ENCODE results near the gene LRRC61.

LRRC61 gene

DNA sequence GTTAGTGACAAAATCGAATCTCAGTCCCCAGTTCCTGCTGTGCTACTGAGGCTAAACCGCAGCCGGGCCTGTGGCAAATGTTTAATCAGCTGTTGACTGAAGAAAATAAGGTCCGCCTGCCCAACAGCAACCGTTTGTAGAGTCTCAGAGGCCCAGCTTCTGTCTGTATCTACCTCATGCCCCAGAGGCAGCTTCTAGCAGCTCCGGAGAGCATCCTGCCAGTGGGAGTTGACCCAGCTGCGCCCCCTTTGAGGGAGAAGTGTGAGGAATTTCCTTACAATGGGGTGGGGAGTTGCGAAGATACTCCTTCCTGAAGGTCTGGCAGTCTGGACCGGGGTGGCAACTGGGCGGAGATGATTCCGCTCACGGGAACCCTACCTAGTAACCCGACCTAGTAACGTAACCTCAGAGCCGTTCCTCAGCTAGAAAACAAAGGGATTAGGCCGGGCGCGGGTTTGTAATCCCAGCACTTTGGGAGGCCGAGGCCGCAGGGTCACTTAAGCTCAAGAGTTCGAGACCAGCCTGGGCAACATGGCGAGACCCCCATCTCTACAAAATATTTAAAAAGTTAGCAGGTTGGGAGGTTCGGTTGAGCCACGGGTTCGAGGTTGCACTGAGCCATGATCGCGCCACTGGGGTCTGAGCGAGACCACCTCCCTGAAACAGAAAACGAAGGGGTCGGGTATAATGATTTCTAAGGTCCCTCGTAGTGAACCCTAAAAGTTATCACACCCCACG, 55.1 kb downstream of the LRRC61 start (continued):
- TF ChIP-seq, protein P1, sequence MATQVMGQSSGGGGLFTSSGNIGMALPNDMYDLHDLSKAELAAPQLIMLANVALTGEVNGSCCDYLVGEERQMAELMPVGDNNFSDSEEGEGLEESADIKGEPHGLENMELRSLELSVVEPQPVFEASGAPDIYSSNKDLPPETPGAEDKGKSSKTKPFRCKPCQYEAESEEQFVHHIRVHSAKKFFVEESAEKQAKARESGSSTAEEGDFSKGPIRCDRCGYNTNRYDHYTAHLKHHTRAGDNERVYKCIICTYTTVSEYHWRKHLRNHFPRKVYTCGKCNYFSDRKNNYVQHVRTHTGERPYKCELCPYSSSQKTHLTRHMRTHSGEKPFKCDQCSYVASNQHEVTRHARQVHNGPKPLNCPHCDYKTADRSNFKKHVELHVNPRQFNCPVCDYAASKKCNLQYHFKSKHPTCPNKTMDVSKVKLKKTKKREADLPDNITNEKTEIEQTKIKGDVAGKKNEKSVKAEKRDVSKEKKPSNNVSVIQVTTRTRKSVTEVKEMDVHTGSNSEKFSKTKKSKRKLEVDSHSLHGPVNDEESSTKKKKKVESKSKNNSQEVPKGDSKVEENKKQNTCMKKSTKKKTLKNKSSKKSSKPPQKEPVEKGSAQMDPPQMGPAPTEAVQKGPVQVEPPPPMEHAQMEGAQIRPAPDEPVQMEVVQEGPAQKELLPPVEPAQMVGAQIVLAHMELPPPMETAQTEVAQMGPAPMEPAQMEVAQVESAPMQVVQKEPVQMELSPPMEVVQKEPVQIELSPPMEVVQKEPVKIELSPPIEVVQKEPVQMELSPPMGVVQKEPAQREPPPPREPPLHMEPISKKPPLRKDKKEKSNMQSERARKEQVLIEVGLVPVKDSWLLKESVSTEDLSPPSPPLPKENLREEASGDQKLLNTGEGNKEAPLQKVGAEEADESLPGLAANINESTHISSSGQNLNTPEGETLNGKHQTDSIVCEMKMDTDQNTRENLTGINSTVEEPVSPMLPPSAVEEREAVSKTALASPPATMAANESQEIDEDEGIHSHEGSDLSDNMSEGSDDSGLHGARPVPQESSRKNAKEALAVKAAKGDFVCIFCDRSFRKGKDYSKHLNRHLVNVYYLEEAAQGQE (tag by site-specific recombination; IDR thresholded peaks at IDR 0.05) = 0 out of 2 replicates have a peak, but pooled peaks have one; percentile 26
- TF ChIP-seq ZBTB21 (tag by site-specific recombination; IDR thresholded peaks at IDR 0.05) (no peak), PRDM2 (tag by site-specific recombination; IDR thresholded peaks at IDR 0.05; ENCODE audit: borderline replicate concordance) (no peak), GLIS1 (tag by site-specific recombination; IDR thresholded peaks at IDR 0.05) (no peak), ZBTB8A (tag by site-specific recombination; IDR thresholded peaks at IDR 0.05) (no peak), OSR2 (tag by site-specific recombination; IDR thresholded peaks at IDR 0.05) (peak; percentile 91), GLI2 (tag by site-specific recombination; IDR thresholded peaks at IDR 0.05; ENCODE audit: borderline replicate concordance, low read depth) (no peak), ZNF596 (tag by site-specific recombination; IDR thresholded peaks at IDR 0.05) (no peak), ZNF704 (tag by site-specific recombination; IDR thresholded peaks at IDR 0.05) (no peak), ZNF561 (tag by site-specific recombination; IDR thresholded peaks at IDR 0.05; ENCODE audit: borderline replicate concordance) (no peak), ZSCAN5A (tag by site-specific recombination; IDR thresholded peaks at IDR 0.05) (no peak), SALL2 (tag by site-specific recombination; IDR thresholded peaks at IDR 0.05; ENCODE audit: borderline replicate concordance) (no peak), KLF1 (tag by site-specific recombination; IDR thresholded peaks at IDR 0.05) (peak; percentile 8; the same call in 1 of the 2 replicates), SP7 (tag by site-specific recombination; IDR thresholded peaks at IDR 0.05) (no peak), ZNF155 (tag by site-specific recombination; IDR thresholded peaks at IDR 0.05) (no peak), ZNF202 (tag by site-specific recombination; IDR thresholded peaks at IDR 0.05; ENCODE audit: borderline replicate concordance) (no peak), KLF7 (tag by site-specific recombination; IDR thresholded peaks at IDR 0.05; ENCODE audit: borderline replicate concordance) (no peak; the same call in 1 of the 2 replicates)
- TF ChIP-seq, protein P2, sequence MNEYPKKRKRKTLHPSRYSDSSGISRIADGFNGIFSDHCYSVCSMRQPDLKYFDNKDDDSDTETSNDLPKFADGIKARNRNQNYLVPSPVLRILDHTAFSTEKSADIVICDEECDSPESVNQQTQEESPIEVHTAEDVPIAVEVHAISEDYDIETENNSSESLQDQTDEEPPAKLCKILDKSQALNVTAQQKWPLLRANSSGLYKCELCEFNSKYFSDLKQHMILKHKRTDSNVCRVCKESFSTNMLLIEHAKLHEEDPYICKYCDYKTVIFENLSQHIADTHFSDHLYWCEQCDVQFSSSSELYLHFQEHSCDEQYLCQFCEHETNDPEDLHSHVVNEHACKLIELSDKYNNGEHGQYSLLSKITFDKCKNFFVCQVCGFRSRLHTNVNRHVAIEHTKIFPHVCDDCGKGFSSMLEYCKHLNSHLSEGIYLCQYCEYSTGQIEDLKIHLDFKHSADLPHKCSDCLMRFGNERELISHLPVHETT (tag by site-specific recombination; IDR thresholded peaks at IDR 0.05) = no peak
- TF ChIP-seq, protein P3, sequence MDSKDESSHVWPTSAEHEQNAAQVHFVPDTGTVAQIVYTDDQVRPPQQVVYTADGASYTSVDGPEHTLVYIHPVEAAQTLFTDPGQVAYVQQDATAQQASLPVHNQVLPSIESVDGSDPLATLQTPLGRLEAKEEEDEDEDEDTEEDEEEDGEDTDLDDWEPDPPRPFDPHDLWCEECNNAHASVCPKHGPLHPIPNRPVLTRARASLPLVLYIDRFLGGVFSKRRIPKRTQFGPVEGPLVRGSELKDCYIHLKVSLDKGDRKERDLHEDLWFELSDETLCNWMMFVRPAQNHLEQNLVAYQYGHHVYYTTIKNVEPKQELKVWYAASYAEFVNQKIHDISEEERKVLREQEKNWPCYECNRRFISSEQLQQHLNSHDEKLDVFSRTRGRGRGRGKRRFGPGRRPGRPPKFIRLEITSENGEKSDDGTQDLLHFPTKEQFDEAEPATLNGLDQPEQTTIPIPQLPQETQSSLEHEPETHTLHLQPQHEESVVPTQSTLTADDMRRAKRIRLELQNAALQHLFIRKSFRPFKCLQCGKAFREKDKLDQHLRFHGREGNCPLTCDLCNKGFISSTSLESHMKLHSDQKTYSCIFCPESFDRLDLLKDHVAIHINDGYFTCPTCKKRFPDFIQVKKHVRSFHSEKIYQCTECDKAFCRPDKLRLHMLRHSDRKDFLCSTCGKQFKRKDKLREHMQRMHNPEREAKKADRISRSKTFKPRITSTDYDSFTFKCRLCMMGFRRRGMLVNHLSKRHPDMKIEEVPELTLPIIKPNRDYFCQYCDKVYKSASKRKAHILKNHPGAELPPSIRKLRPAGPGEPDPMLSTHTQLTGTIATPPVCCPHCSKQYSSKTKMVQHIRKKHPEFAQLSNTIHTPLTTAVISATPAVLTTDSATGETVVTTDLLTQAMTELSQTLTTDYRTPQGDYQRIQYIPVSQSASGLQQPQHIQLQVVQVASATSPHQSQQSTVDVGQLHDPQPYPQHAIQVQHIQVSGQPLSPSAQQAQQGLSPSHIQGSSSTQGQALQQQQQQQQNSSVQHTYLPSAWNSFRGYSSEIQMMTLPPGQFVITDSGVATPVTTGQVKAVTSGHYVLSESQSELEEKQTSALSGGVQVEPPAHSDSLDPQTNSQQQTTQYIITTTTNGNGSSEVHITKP (tag by site-specific recombination; IDR thresholded peaks at IDR 0.05) = no peak
- TF ChIP-seq, protein P4, sequence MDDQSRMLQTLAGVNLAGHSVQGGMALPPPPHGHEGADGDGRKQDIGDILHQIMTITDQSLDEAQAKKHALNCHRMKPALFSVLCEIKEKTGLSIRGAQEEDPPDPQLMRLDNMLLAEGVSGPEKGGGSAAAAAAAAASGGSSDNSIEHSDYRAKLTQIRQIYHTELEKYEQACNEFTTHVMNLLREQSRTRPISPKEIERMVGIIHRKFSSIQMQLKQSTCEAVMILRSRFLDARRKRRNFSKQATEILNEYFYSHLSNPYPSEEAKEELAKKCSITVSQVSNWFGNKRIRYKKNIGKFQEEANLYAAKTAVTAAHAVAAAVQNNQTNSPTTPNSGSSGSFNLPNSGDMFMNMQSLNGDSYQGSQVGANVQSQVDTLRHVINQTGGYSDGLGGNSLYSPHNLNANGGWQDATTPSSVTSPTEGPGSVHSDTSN (CRISPR knock-in tag; IDR thresholded peaks at IDR 0.05) = no peak
